ENCODE data around the gene SSMEM1.
"Not testable (repeated sequence)": the region's sequence is repeated elsewhere in the genome, so short reads cannot be mapped to it uniquely, and the experiment has no call there.

DNA sequence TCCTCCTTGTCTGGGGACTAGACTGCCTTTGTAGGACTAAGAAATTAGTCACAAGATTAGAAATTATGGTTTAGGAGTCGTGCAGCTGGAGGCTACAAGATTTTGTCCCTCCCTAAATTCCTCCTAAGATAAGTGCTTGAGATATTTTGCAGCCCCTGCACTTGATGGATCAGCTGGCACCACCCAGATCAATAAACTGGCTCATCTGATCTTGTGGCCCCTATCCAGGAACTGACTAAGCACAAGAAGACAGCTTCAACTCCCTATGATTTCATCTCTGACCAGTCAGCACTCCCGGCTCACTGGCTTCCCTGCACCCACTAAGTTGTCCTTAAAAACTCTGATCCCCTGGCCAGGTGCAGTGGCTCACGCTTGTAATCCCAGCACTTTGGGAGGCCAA lies 17.3 kb downstream of the SSMEM1 start:
- TF ChIP-seq, protein P1, sequence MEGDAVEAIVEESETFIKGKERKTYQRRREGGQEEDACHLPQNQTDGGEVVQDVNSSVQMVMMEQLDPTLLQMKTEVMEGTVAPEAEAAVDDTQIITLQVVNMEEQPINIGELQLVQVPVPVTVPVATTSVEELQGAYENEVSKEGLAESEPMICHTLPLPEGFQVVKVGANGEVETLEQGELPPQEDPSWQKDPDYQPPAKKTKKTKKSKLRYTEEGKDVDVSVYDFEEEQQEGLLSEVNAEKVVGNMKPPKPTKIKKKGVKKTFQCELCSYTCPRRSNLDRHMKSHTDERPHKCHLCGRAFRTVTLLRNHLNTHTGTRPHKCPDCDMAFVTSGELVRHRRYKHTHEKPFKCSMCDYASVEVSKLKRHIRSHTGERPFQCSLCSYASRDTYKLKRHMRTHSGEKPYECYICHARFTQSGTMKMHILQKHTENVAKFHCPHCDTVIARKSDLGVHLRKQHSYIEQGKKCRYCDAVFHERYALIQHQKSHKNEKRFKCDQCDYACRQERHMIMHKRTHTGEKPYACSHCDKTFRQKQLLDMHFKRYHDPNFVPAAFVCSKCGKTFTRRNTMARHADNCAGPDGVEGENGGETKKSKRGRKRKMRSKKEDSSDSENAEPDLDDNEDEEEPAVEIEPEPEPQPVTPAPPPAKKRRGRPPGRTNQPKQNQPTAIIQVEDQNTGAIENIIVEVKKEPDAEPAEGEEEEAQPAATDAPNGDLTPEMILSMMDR (IDR thresholded peaks at IDR 0.05), result not testable (repeated sequence)
- TF ChIP-seq CREB1 (CRISPR knock-in tag; IDR thresholded peaks at IDR 0.05); NR2C2 (CRISPR knock-in tag; IDR thresholded peaks at IDR 0.05); SP1 (CRISPR knock-in tag; conservative IDR thresholded peaks at IDR 0.05); NFYB (CRISPR knock-in tag; conservative IDR thresholded peaks at IDR 0.05; ENCODE audit: low read depth); CBFB (CRISPR knock-in tag; IDR thresholded peaks at IDR 0.05; ENCODE audit: low read depth); NR3C1 (CRISPR knock-in tag; conservative IDR thresholded peaks at IDR 0.05; ENCODE audit: low read depth); ZNF423 (CRISPR knock-in tag; IDR thresholded peaks at IDR 0.05): not testable (repeated sequence)
- TF ChIP-seq, protein P2, sequence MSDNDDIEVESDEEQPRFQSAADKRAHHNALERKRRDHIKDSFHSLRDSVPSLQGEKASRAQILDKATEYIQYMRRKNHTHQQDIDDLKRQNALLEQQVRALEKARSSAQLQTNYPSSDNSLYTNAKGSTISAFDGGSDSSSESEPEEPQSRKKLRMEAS (CRISPR knock-in tag; IDR thresholded peaks at IDR 0.05), result not testable (repeated sequence)
- TF ChIP-seq, protein P3, sequence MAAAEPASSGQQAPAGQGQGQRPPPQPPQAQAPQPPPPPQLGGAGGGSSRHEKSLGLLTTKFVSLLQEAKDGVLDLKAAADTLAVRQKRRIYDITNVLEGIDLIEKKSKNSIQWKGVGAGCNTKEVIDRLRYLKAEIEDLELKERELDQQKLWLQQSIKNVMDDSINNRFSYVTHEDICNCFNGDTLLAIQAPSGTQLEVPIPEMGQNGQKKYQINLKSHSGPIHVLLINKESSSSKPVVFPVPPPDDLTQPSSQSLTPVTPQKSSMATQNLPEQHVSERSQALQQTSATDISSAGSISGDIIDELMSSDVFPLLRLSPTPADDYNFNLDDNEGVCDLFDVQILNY (CRISPR knock-in tag; IDR thresholded peaks at IDR 0.05), result not testable (repeated sequence)

Data from WTC11 (cell line).